H9 (cell line): ENCODE results near the gene NYAP1. TPM values are rescaled to one million over a fixed set of nuclear protein-coding genes. Genes with fewer than 3 reads are reported as not detected.
A peak's percentile ranks its signal among the peaks of the same experiment; 100 is the strongest.

Source experiments
- DNase-seq: peaks from one replicate; pipeline ENCODE4 v3.0.0-alpha.2; 2017
- H2AFZ ChIP-seq: one replicate; pipeline ENCODE4 v1.6.1; 2013; ENCODE audit warnings: mild to moderate bottlenecking, low read length, control low read depth, moderate library complexity
- H2AK5ac ChIP-seq: 2 replicates; pipeline ENCODE4 v1.6.1; 2013; ENCODE audit warnings: low read length, control low read depth, mixed read lengths; ENCODE audit not compliant: insufficient read length
- H2BK120ac ChIP-seq: one replicate; pipeline ENCODE4 v1.6.1; 2013; ENCODE audit warnings: low read depth, mild to moderate bottlenecking, low read length, control low read depth, inconsistent platforms; ENCODE audit not compliant: poor library complexity, severe bottlenecking
- H2BK12ac ChIP-seq: 2 replicates; pipeline ENCODE4 v1.6.1; 2013; ENCODE audit warnings: low read length, control low read depth, mixed read lengths, low read depth; ENCODE audit not compliant: insufficient read length
- H2BK15ac ChIP-seq: 2 replicates; pipeline ENCODE4 v1.6.1; 2013; ENCODE audit warnings: low read depth, low read length, control low read depth
- H2BK20ac ChIP-seq: one replicate; pipeline ENCODE4 v1.6.1; 2013; ENCODE audit warnings: low read depth, mild to moderate bottlenecking, low read length, control low read depth, inconsistent platforms; ENCODE audit not compliant: poor library complexity, severe bottlenecking
- H2BK5ac ChIP-seq: 2 replicates; pipeline ENCODE4 v1.6.1; 2013; ENCODE audit warnings: low read length, control low read depth, mixed read lengths; ENCODE audit not compliant: insufficient read length
- H3K14ac ChIP-seq: 2 replicates; pipeline ENCODE4 v1.6.1; 2013; ENCODE audit warnings: low read length, control low read depth; ENCODE audit not compliant: insufficient read depth
- H3K18ac ChIP-seq: 2 replicates; pipeline ENCODE4 v1.6.1; 2013; ENCODE audit warnings: low read depth, mild to moderate bottlenecking, mixed read lengths, low read length, control low read depth; ENCODE audit not compliant: insufficient read length
- H3K23ac ChIP-seq: 2 replicates; pipeline ENCODE4 v1.6.1; 2013; ENCODE audit warnings: low read length, control low read depth, mixed read lengths, low read depth; ENCODE audit not compliant: insufficient read length
- H3K23me2 ChIP-seq: 2 replicates; pipeline ENCODE4 v1.6.1; 2013; ENCODE audit warnings: low read depth, mild to moderate bottlenecking, mixed read lengths, low read length, control low read depth; ENCODE audit not compliant: insufficient read length, poor library complexity, severe bottlenecking
- H3K27ac ChIP-seq: 2 replicates; pipeline ENCODE4 v1.5.1; 2013; ENCODE audit warnings: low read length, control low read depth, mixed read lengths, low read depth; ENCODE audit not compliant: insufficient read length
- H3K27me3 ChIP-seq: 2 replicates; pipeline ENCODE4 v1.6.1; 2013; ENCODE audit warnings: low read length, control low read depth, inconsistent platforms; ENCODE audit not compliant: insufficient read depth
- H3K4ac ChIP-seq: 2 replicates; pipeline ENCODE4 v1.6.1; 2013; ENCODE audit warnings: low read depth, mild to moderate bottlenecking, control low read depth, inconsistent platforms, low read length, moderate library complexity
- H3K4me1 ChIP-seq: 2 replicates; pipeline ENCODE4 v1.6.1; 2013; ENCODE audit warnings: low read length, control low read depth, inconsistent platforms; ENCODE audit not compliant: insufficient read depth
- H3K4me2 ChIP-seq: 2 replicates; pipeline ENCODE4 v1.6.1; 2013; ENCODE audit warnings: low read length, control low read depth, mixed read lengths; ENCODE audit not compliant: insufficient read length, insufficient read depth
- H3K56ac ChIP-seq: 2 replicates; pipeline ENCODE4 v1.6.1; 2013; ENCODE audit warnings: low read depth, mild to moderate bottlenecking, mixed read lengths, low read length, control low read depth; ENCODE audit not compliant: insufficient read length
- H3K79me1 ChIP-seq: 2 replicates; pipeline ENCODE4 v1.6.1; 2013; ENCODE audit warnings: low read depth, mild to moderate bottlenecking, moderate library complexity, low read length, control low read depth, inconsistent platforms; ENCODE audit not compliant: insufficient read depth, poor library complexity, severe bottlenecking
- H3K79me2 ChIP-seq: 2 replicates; pipeline ENCODE4 v1.6.1; 2013; ENCODE audit warnings: low read length, control low read depth, inconsistent platforms; ENCODE audit not compliant: insufficient read depth
- H3K9ac ChIP-seq: 2 replicates; pipeline ENCODE4 v1.6.1; 2013; ENCODE audit warnings: low read length, control low read depth, mixed read lengths; ENCODE audit not compliant: insufficient read length; ENCODE audit errors: extremely low read depth
- H3K9me3 ChIP-seq: one replicate; pipeline ENCODE4 v1.6.1; 2013; ENCODE audit warnings: low read depth, low read length, inconsistent platforms; ENCODE audit not compliant: control insufficient read depth
- H3T11ph ChIP-seq: one replicate; pipeline ENCODE4 v1.6.1; 2013; ENCODE audit warnings: mild to moderate bottlenecking, low read length, control low read depth, inconsistent platforms
- H4K20me1 ChIP-seq: one replicate; pipeline ENCODE4 v1.6.1; 2013; ENCODE audit not compliant: control insufficient read depth, insufficient read length, insufficient read depth
- H4K5ac ChIP-seq: 2 replicates; pipeline ENCODE4 v1.6.1; 2013; ENCODE audit warnings: low read depth, mild to moderate bottlenecking, mixed read lengths, low read length, control low read depth; ENCODE audit not compliant: insufficient read length
- H4K8ac ChIP-seq: replicated peaks from 2 replicates; pipeline ENCODE4 v1.6.1; 2013; ENCODE audit warnings: low read length, control low read depth, mixed read lengths, low read depth; ENCODE audit not compliant: insufficient read length
- H4K91ac ChIP-seq: 2 replicates; pipeline ENCODE4 v1.6.1; 2013; ENCODE audit warnings: low read depth, mild to moderate bottlenecking, moderate library complexity, mixed read lengths, low read length, control low read depth; ENCODE audit not compliant: insufficient read length
- H3K27ac Mint-ChIP-seq, 3 experiments: 2 replicates in 2 of 3; 3 replicates in 1 of 3; pipeline ENCODE4 v1.8.0; 2020 to 2021; ENCODE audit warnings: mixed read lengths in 3 of 3, mild to moderate bottlenecking in 1 of 3, moderate library complexity in 1 of 3
- H3K27me3 Mint-ChIP-seq: 2 replicates; pipeline ENCODE4 v1.8.0; 2021; ENCODE audit warnings: low read depth, mild to moderate bottlenecking, moderate library complexity, mixed read lengths
- H3K36me3 Mint-ChIP-seq, 3 experiments: 2 replicates in 2 of 3; 3 replicates in 1 of 3; pipeline ENCODE4 v1.8.0; 2020 to 2021; ENCODE audit warnings: low read depth in 3 of 3, mixed read lengths in 3 of 3; ENCODE audit not compliant: insufficient read depth in 1 of 3
- H3K4me1 Mint-ChIP-seq, 2 experiments: 2 replicates each; pipeline ENCODE4 v1.8.0; 2020; ENCODE audit warnings: mixed read lengths in 2 of 2
- H3K4me3 Mint-ChIP-seq, 2 experiments: 2 replicates in 1 of 2; 3 replicates in 1 of 2; pipeline ENCODE4 v1.8.0; 2020 to 2021; ENCODE audit warnings: mild to moderate bottlenecking in 2 of 2, mixed read lengths in 2 of 2, moderate library complexity in 1 of 2
- H3K9me3 Mint-ChIP-seq, 2 experiments: 2 replicates in 1 of 2; 3 replicates in 1 of 2; pipeline ENCODE4 v1.8.0; 2020; ENCODE audit warnings: mild to moderate bottlenecking in 2 of 2, mixed read lengths in 2 of 2, moderate library complexity in 1 of 2
- WGBS: extraction: QIAGEN DNeasy Blood & Tissue Kit; methylation state at CpG from one replicate; pipeline ENCODE4 v1.1.7; 2013; ENCODE audit warnings: missing lambda C conversion rate, low lambda C conversion rate, mixed read lengths; ENCODE audit not compliant: insufficient read length; ENCODE audit errors: extremely low coverage; 5-methylcytosine and 5-hydroxymethylcytosine counted together
- total RNA-seq: library from RNA; stranded (reverse); gene quantifications from 2 replicates; pipeline ENCODE4 v1.2.1, GENCODE V29; 2021
- TF ChIP-seq, protein P1 (sequence below): fragments of 200-600 bp; sonication (generic); conservative IDR thresholded peaks from 3 replicates; pipeline ENCODE4 v1.8.0; 2021; ENCODE audit warnings: antibody characterized with exemption, mild to moderate bottlenecking

Gene NYAP1
- total RNA-seq, 1 experiment from 2014 or later: 3.2 TPM

DNA sequence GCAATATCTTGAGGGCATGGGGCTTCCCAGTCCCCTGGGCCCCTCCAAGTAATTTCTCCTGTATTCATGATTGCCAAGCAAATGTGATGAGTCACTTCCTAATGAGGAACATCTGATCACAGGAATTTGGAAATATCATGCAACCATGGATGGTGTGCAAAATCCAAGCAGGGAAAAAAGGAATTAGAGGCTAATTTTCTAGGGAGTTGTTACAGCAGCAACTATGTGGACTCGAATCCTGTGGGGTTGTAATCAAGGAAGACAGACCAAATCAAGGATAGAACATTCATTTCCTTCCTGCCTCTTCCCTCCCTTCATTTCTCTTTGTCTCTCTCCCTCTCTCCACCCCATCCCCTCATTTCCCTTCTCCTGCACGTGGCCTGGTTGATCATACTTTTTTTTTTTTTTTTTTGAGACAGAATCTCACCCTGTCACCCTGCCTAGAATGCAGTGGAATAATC, 31.4 kb downstream of the NYAP1 start:
- Mint-ChIP-seq H3K4me1 (peaks cover 3 to 8% of the 10 kb centered on the region in 2 experiments; a peak in 3 of 4 replicates), H3K27ac (peak overlapping the region in 1 of 3 experiments; percentile 48; a peak in 1 of 7 replicates), H3K4me3 (peak overlapping the region in 1 of 2 experiments; percentile 35; a peak in 1 of 5 replicates), H3K36me3 (no peaks in the 10 kb centered on the region), H3K9me3 (0 out of 5 replicates have a peak, but pooled peaks cover 0 to 3% of the 10 kb centered on the region in 2 experiments), H3K27me3 (peaks cover 1% of the 10 kb centered on the region; the same call in 1 of the 2 replicates)
- TF ChIP-seq, protein P1, sequence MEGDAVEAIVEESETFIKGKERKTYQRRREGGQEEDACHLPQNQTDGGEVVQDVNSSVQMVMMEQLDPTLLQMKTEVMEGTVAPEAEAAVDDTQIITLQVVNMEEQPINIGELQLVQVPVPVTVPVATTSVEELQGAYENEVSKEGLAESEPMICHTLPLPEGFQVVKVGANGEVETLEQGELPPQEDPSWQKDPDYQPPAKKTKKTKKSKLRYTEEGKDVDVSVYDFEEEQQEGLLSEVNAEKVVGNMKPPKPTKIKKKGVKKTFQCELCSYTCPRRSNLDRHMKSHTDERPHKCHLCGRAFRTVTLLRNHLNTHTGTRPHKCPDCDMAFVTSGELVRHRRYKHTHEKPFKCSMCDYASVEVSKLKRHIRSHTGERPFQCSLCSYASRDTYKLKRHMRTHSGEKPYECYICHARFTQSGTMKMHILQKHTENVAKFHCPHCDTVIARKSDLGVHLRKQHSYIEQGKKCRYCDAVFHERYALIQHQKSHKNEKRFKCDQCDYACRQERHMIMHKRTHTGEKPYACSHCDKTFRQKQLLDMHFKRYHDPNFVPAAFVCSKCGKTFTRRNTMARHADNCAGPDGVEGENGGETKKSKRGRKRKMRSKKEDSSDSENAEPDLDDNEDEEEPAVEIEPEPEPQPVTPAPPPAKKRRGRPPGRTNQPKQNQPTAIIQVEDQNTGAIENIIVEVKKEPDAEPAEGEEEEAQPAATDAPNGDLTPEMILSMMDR: no peak
- no peak overlapping the region for H3K4ac ChIP-seq
- H3K27ac ChIP-seq: no peak overlapping the region
- H3K9ac ChIP-seq: no peak overlapping the region
- H3K79me2 ChIP-seq: no peaks in the 10 kb centered on the region
- DNase-seq: no peak
- H4K8ac ChIP-seq: peak overlapping the region; percentile 61
- H2AK5ac ChIP-seq: no peak overlapping the region
- no peak overlapping the region for H2BK15ac ChIP-seq
- H3K23ac ChIP-seq: no peak overlapping the region
- H2BK12ac ChIP-seq: no peak overlapping the region
- H2BK5ac ChIP-seq: no peak overlapping the region
- H2BK20ac ChIP-seq: no peak overlapping the region
- no peaks in the 10 kb centered on the region for H3K23me2 ChIP-seq
- H4K91ac ChIP-seq: no peak overlapping the region
- no peak overlapping the region for H3K4me2 ChIP-seq
- no peak overlapping the region for H2BK120ac ChIP-seq
- H4K5ac ChIP-seq: no peak overlapping the region
- no peaks in the 10 kb centered on the region for H3K9me3 ChIP-seq
- H3K4me1 ChIP-seq: no peaks in the 10 kb centered on the region
- no CpG with 5 or more reads among the region's 2 CpGs for WGBS
- no peak overlapping the region for H3K14ac ChIP-seq
- no peaks in the 10 kb centered on the region for H4K20me1 ChIP-seq
- H3K18ac ChIP-seq: no peak overlapping the region
- peak overlapping the region; percentile 36 for H2AFZ ChIP-seq
- no peak overlapping the region for H3T11ph ChIP-seq
- H3K27me3 ChIP-seq: no peaks in the 10 kb centered on the region
- H3K56ac ChIP-seq: no peak overlapping the region
- H3K79me1 ChIP-seq: no peaks in the 10 kb centered on the region
